ENCODE data around the gene AGMO.

The AGMO gene

GRCh38 chr7:15470825-15471668 is 90.8 kb downstream of the AGMO start:
- H3K4me3 ChIP-seq (ENCODE audit: low read length), result no peak overlapping the region
- no peak for DNase-seq (ENCODE audit: low read depth)
- no peak for TF ChIP-seq CTCF (IDR thresholded peaks at IDR 0.05; ENCODE audit: insufficient read depth, low read depth, low read length, missing control alignments)

DNA sequence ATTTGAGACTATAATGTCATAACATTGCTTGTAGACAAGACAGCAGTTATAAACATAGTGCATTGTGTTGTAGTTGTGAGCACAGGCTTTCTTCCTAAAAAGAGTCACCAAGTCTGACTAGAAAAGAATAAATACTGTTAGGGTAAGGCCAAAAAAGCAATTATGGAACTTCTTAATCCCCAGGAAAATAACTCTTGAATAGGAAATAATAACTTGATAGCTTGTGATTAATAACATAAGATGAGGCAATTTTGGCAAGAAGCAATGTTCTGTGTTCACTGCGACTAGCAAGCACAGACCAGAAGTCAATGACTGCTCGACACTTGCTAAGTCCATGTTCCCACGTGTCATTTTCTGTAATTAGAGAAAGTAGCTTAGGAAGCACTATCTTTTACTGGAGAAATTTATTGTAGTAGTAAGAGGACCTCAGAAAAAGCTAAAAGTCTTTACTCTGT is 97.1 kb downstream of the AGMO start:
- TF ChIP-seq CTCF (IDR thresholded peaks at IDR 0.05; ENCODE audit: insufficient read depth, low read depth, low read length, missing control alignments), result no peak
- H3K4me3 ChIP-seq (ENCODE audit: low read length), result no peak overlapping the region
- no peak for DNase-seq (ENCODE audit: low read depth)

DNA sequence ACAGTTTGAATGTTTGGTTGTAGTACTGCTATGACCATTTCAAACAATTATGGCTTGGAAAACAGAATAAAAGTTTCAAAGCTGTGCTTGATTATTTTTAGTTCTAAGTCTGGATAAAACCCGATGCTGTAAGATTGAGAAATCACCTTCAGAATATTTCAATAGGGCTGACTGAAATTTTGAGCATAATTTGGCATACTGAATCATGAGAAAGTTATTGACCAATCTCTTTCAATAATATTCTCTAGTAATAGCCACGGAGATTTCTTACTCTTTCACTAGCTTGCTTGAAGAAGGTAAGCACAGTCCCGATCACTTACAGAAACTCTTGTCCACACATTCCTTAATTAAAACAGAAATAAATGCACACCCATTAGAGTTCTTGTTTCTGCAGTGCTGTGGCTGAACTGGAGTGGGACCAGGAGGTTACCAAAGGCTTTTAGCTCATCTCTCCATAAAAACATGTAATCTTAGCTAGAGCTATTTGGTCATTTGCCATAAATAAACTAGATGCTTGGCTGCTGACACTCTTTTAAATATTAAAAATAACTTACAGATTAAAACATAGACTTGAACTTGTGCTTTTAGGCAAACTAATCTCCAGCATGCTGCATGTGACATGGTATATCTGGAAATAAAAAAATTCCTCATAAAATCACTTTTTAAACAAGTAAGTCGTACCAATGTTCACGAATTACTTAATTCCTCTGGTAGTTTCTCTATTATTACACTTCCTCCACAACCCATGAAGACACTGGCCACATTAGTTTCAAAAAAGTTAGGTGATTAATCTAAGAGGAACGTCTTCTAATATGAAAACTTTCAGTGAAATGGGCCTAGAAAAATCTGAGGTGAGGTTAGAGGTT is 97.8 kb downstream of the AGMO start:
- DNase-seq (ENCODE audit: low read depth), result no peak

GRCh38 chr7:15462721-15463389 is 99.0 kb downstream of the AGMO start:
- no peak for TF ChIP-seq CTCF (IDR thresholded peaks at IDR 0.05; ENCODE audit: insufficient read depth, low read depth, low read length, missing control alignments)
- DNase-seq (ENCODE audit: low read depth), result peak; percentile 50

More for the DNA sequence above, 97.8 kb downstream of the AGMO start:
- no peak overlapping the region for H3K4me3 ChIP-seq (ENCODE audit: low read length)
- TF ChIP-seq CTCF (IDR thresholded peaks at IDR 0.05; ENCODE audit: insufficient read depth, low read depth, low read length, missing control alignments), result no peak

GRCh38 chr7:15461576-15461975 is 100.2 kb downstream of the AGMO start:
- peak; percentile 70 for DNase-seq (ENCODE audit: low read depth)
- TF ChIP-seq CTCF (IDR thresholded peaks at IDR 0.05; ENCODE audit: insufficient read depth, low read depth, low read length, missing control alignments), result no peak

More at GRCh38 chr7:15462721-15463389, 99.0 kb downstream of the AGMO start:
- H3K4me3 ChIP-seq (ENCODE audit: low read length), result no peak overlapping the region

DNA sequence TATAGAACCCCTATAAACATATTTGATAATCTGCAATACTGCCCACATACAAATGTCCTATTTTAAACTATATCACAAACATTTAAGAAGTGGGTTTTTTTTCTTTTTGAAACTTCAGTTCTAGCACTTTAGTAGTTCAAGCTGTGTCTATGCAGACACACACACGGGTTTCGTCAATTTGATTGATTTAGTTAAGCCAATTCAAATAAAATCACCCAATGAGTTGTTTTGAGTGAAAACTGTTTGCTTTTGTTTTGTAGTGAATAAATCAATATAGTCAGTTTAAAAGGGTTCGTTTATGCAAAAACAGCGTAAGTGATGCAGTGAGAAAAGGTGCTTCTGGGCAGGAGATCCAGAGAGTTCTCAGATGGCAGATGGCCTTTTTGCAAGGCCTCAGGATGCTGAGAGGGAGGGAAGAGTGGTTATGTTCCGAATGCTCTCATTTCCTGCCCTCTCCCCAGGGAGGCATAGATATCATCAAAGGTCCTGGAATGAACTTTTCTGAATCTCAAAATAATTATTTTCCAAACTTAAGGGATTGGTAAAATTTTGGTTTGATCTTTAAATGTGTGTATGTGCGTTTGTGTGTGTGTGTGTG is 102.7 kb downstream of the AGMO start:
- H3K4me3 ChIP-seq (ENCODE audit: low read length), result no peak overlapping the region
- no peak for DNase-seq (ENCODE audit: low read depth)
- no peak for TF ChIP-seq CTCF (IDR thresholded peaks at IDR 0.05; ENCODE audit: insufficient read depth, low read depth, low read length, missing control alignments)

More at GRCh38 chr7:15461576-15461975, 100.2 kb downstream of the AGMO start:
- no peak overlapping the region for H3K4me3 ChIP-seq (ENCODE audit: low read length)

All from epithelial cell of esophagus (primary cell).